ENCODE measurements around the gene MFAP4.

Gene MFAP4

GRCh38 chr17:19333736-19334290, 53.2 kb downstream of the MFAP4 start:
- no peak for DNase-seq (ENCODE audit: low read depth)

Measured in fibroblast of gingiva (primary cell).